IMR-90 (cell line): ENCODE data around the gene VIPR1. TPM values are rescaled to one million over a fixed set of nuclear protein-coding genes. Genes with fewer than 3 reads are reported as not detected.

ENCODE experiments used
- ATAC-seq: fragments of 200-7000 bp; cut with Tn5 transposase; 2 replicates; pipeline ENCODE4 v1.9.1; 2020; ENCODE audit warnings: low read depth, mild to moderate bottlenecking, moderate library complexity
- BruUV-seq: library from RNA; stranded (reverse); fragments of 400-500 nt; replicated peaks from 2 replicates; lab custom pipeline; 2021; lab: Mats Ljungman, UMichigan
- CTCF ChIA-PET: fragments of 300-600 bp; formaldehyde crosslinking; extraction: SDS; loops from one replicate; lab custom pipeline; 2021; ENCODE audit warnings: antibody characterized with exemption; lab: Yijun Ruan, JAX
- POLR2A ChIA-PET: fragments of 300-600 bp; sonication (Branson Sonifier 250); formaldehyde crosslinking; loops from one replicate; lab custom pipeline; 2022; ENCODE audit warnings: antibody characterized with exemption; ENCODE audit not compliant: unreplicated experiment; lab: Charles Lee
- DNase-seq: peaks from one replicate; pipeline ENCODE4 v3.0.0; 2013
- H2AFZ ChIP-seq: replicated peaks from 2 replicates; pipeline ENCODE3; 2013; ENCODE audit warnings: low read length, mild to moderate bottlenecking; ENCODE audit not compliant: poor library complexity
- H2AK5ac ChIP-seq: 2 replicates; pipeline ENCODE4 v1.6.1; 2013; ENCODE audit warnings: low read depth, low read length, inconsistent platforms
- H2AK9ac ChIP-seq: replicated peaks from 2 replicates; pipeline ENCODE3; 2013; ENCODE audit warnings: mild to moderate bottlenecking, low read depth, low read length, moderate library complexity; ENCODE audit not compliant: poor library complexity
- H2BK120ac ChIP-seq: 2 replicates; pipeline ENCODE4 v1.6.1; 2013; ENCODE audit warnings: low read depth, low read length, inconsistent platforms
- H2BK15ac ChIP-seq: 3 replicates; pipeline ENCODE4 v1.6.1; 2013; ENCODE audit warnings: low read depth, low read length, inconsistent platforms
- H2BK20ac ChIP-seq: 2 replicates; pipeline ENCODE4 v1.6.1; 2013; ENCODE audit warnings: low read depth, mild to moderate bottlenecking, inconsistent platforms, low read length, moderate library complexity
- H2BK5ac ChIP-seq: 2 replicates; pipeline ENCODE4 v1.6.1; 2013; ENCODE audit warnings: mild to moderate bottlenecking, low read depth, low read length, inconsistent platforms; ENCODE audit not compliant: poor library complexity, severe bottlenecking
- H3K14ac ChIP-seq: replicated peaks from 2 replicates; pipeline ENCODE4 v1.6.1; 2013; ENCODE audit warnings: low read depth, low read length, inconsistent platforms
- H3K18ac ChIP-seq: 2 replicates; pipeline ENCODE4 v1.6.1; 2013; ENCODE audit warnings: low read depth, low read length, control low read depth
- H3K23ac ChIP-seq: 2 replicates; pipeline ENCODE4 v1.6.1; 2013; ENCODE audit warnings: low read depth, low read length, inconsistent platforms
- H3K27ac ChIP-seq: 2 replicates; pipeline ENCODE4 v1.5.1; 2013; ENCODE audit warnings: mild to moderate bottlenecking, control low read depth, low read length; ENCODE audit not compliant: insufficient read depth
- H3K27me3 ChIP-seq: 2 replicates; pipeline ENCODE4 v1.6.1; 2013; ENCODE audit warnings: low read length; ENCODE audit not compliant: control insufficient read depth, insufficient read depth
- H3K36me3 ChIP-seq: 2 replicates; pipeline ENCODE4 v1.6.1; 2013; ENCODE audit warnings: low read length, mixed read lengths; ENCODE audit not compliant: control insufficient read depth, insufficient read depth
- H3K4ac ChIP-seq: 2 replicates; pipeline ENCODE4 v1.6.1; 2013; ENCODE audit warnings: low read depth, low read length, inconsistent platforms
- H3K4me1 ChIP-seq: 2 replicates; pipeline ENCODE4 v1.6.1; 2013; ENCODE audit warnings: low read length, mixed read lengths; ENCODE audit not compliant: control insufficient read depth, insufficient read depth
- H3K4me2 ChIP-seq: 2 replicates; pipeline ENCODE4 v1.6.1; 2013; ENCODE audit warnings: low read depth, mild to moderate bottlenecking, control low read depth, low read length, moderate library complexity
- H3K4me3 ChIP-seq: 2 replicates; pipeline ENCODE4 v1.5.1; 2013; ENCODE audit warnings: low read depth, mild to moderate bottlenecking, control low read depth, low read length, moderate library complexity; ENCODE audit not compliant: insufficient read depth
- H3K56ac ChIP-seq: 2 replicates; pipeline ENCODE4 v1.6.1; 2013; ENCODE audit warnings: low read length, inconsistent platforms; ENCODE audit not compliant: insufficient read depth; ENCODE audit errors: extremely low read depth
- H3K79me1 ChIP-seq, 2 experiments: 2 replicates each; pipeline ENCODE4 v1.6.1; 2013; ENCODE audit warnings: low read length in 2 of 2, inconsistent platforms in 1 of 2, low read depth in 1 of 2
- H3K9ac ChIP-seq: 2 replicates; pipeline ENCODE4 v1.6.1; 2013; ENCODE audit warnings: low read depth, low read length, control low read depth
- H3K9me1 ChIP-seq: 2 replicates; pipeline ENCODE4 v1.6.1; 2013; ENCODE audit warnings: low read length, inconsistent platforms; ENCODE audit not compliant: insufficient read depth
- H3K9me3 ChIP-seq: 2 replicates; pipeline ENCODE4 v1.6.1; 2013; ENCODE audit warnings: low read length; ENCODE audit not compliant: control insufficient read depth, insufficient read depth
- H4K20me1 ChIP-seq: 2 replicates; pipeline ENCODE4 v1.6.1; 2013; ENCODE audit warnings: low read length, inconsistent platforms; ENCODE audit not compliant: insufficient read depth
- H4K5ac ChIP-seq: 2 replicates; pipeline ENCODE4 v1.6.1; 2013; ENCODE audit warnings: mild to moderate bottlenecking, low read depth, low read length, control low read depth
- H4K8ac ChIP-seq, 2 experiments: 2 replicates each; pipeline ENCODE4 v1.6.1; 2013; ENCODE audit warnings: low read depth in 2 of 2, low read length in 2 of 2, control low read depth in 1 of 2, inconsistent platforms in 1 of 2
- H4K91ac ChIP-seq: 2 replicates; pipeline ENCODE4 v1.6.1; 2013; ENCODE audit warnings: low read depth, low read length, inconsistent platforms; ENCODE audit not compliant: insufficient read depth
- BHLHE40 ChIP-seq: fragments of 150-350 bp; IDR thresholded peaks from 2 replicates; pipeline ENCODE4 v1.6.1; 2016; ENCODE audit warnings: mild to moderate bottlenecking, low read depth, low read length
- FOS ChIP-seq: fragments of 150-350 bp; IDR thresholded peaks from 2 replicates; pipeline ENCODE4 v1.6.1; 2016; ENCODE audit warnings: low read depth, low read length
- MAFK ChIP-seq: IDR thresholded peaks from 2 replicates; pipeline ENCODE4 v1.6.1; 2012; ENCODE audit warnings: low read depth, low read length, improper control_type of control experiment
- MXI1 ChIP-seq: IDR thresholded peaks from 2 replicates; pipeline ENCODE4 v1.6.1; 2012; ENCODE audit warnings: low read depth, mild to moderate bottlenecking, low read length, moderate library complexity, borderline replicate concordance
- NFE2L2 ChIP-seq: fragments of 150-350 bp; IDR thresholded peaks from 2 replicates; pipeline ENCODE4 v1.6.1; 2016; ENCODE audit warnings: low read depth, mild to moderate bottlenecking, low read length
- POLR2A ChIP-seq: IDR thresholded peaks from 2 replicates; pipeline ENCODE4 v1.6.1; 2012; ENCODE audit warnings: mild to moderate bottlenecking, low read depth, low read length
- RAD21 ChIP-seq: IDR thresholded peaks from 2 replicates; pipeline ENCODE4 v1.6.1; 2012; ENCODE audit warnings: low read length, improper control_type of control experiment
- RCOR1 ChIP-seq: IDR thresholded peaks from 2 replicates; pipeline ENCODE4 v1.6.1; 2012; ENCODE audit warnings: mild to moderate bottlenecking, low read length, improper control_type of control experiment; ENCODE audit not compliant: insufficient replicate concordance
- SMC3 ChIP-seq: fragments of 150-350 bp; IDR thresholded peaks from 2 replicates; pipeline ENCODE4 v1.6.1; 2016; ENCODE audit warnings: low read depth, mild to moderate bottlenecking, antibody characterized with exemption, low read length, moderate library complexity
- WGBS, 2 experiments: methylation state at CpG; one replicate each; pipeline versions ENCODE4 v1.1.5 to v1.1.7; 2013; ENCODE audit warnings: missing lambda C conversion rate in 2 of 2; ENCODE audit not compliant: insufficient read length in 1 of 2; ENCODE audit errors: extremely low coverage in 2 of 2; 5-methylcytosine and 5-hydroxymethylcytosine counted together
- dilution Hi-C: fragments of 300-500 bp; cut with HindIII; formaldehyde crosslinking; loops from one replicate; pipeline ENCODE4 v1.14.3; 2018; ENCODE audit warnings: low sequenced_read_pairs; ENCODE audit not compliant: unreplicated experiment
- in situ Hi-C: fragments of 300-500 bp; cut with MboI; formaldehyde crosslinking; loops from 3 replicates; pipeline ENCODE4 v1.14.3; 2019; ENCODE audit warnings: low sequenced_read_pairs, inconsistent platforms, mixed read lengths
- intact Hi-C: fragments of 100-400 bp; cut with micrococcal nuclease; formaldehyde crosslinking; loops from 2 replicates; pipeline ENCODE4 v1.10.0; 2022
- polyA plus RNA-seq, 3 experiments: library from polyadenylated mRNA; depleted of rRNA; stranded (reverse); fragments of >200 nt; gene quantifications; 2 replicates each; pipeline ENCODE4 v1.2.3, GENCODE V29; 2012; ENCODE audit warnings: low replicate concordance in 1 of 3
- total RNA-seq: library from RNA; depleted of rRNA; stranded (reverse); fragments of >200 nt; gene quantifications from 2 replicates; pipeline ENCODE4 v1.2.3, GENCODE V29; 2012
- TF ChIP-seq, protein P1 (sequence below): fragments of 150-350 bp; IDR thresholded peaks from 2 replicates; pipeline ENCODE4 v1.6.1; 2017; ENCODE audit warnings: mild to moderate bottlenecking, antibody characterized with exemption, low read length, low read depth

VIPR1 gene
- total and polyA plus RNA-seq, 2 of the 4 experiments (the other 2 are of a cell fraction), result not detected

DNA sequence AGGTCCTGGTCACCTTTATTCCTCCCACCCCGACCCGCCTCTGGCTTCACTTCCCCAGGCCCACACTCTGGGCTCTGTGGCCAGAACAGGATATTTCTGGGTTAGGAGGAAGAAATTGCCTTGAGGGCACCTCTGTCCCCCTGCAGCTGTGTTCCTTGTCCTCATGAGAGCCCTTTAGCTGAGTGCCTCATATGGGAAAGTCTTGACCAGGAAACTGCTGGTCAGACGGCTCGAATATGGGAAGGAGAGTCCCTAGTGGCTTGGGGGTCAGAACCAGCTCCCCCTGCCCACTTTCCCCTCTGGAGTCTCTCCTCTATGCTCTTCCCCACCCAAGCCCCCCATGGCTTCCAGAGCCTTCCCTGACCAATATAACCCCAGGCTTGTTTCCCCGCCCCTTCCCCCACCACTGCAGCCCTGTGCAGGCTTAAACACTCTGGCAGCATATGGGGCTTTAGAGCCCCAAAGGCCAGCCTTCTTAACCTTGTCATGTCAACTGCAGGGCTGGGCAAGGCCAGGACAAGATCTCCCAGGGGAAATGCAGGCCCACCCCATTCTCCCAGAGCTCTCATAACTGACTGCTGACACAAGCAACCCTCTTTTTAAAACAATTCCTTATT is 42.9 kb downstream of the VIPR1 start:
- in situ Hi-C loops, result loop anchor here (10.0 kb wide), 1 partner anchor 311 kb away; no protein-coding TSS in a partner anchor
- BruUV-seq, result no TSS peak
- intact Hi-C loops, result loop anchor here (5.0 to 10.0 kb wide), 2 partner anchors 298 to 339 kb away; no protein-coding TSS in a partner anchor
- Histone ChIP-seq H2BK20ac (no peak overlapping the region), H3K23ac (no peak overlapping the region), H3K9me3 (no peaks in the 10 kb centered on the region), H4K8ac (no peak overlapping the region), H3K4me2 (no peak overlapping the region), H3K56ac (no peak overlapping the region), H2AK9ac (no peak overlapping the region), H3K79me1 (no peaks in the 10 kb centered on the region), H3K4me1 (no peaks in the 10 kb centered on the region; the same call in 1 of the 2 replicates), H3K4me3 (no peak overlapping the region), H2AFZ (no peak overlapping the region), H2AK5ac (no peak overlapping the region), H3K27me3 (no peaks in the 10 kb centered on the region; the same call in 1 of the 2 replicates), H4K20me1 (no peaks in the 10 kb centered on the region), H3K14ac (no peak overlapping the region), H3K27ac (no peak overlapping the region), H4K91ac (no peak overlapping the region), H3K36me3 (peaks cover 1% of the 10 kb centered on the region), H3K18ac (no peak overlapping the region), H4K5ac (no peak overlapping the region), H3K9me1 (no peaks in the 10 kb centered on the region), H2BK15ac (no peak overlapping the region), H2BK5ac (no peak overlapping the region), H2BK120ac (no peak overlapping the region), H3K4ac (no peak overlapping the region), H3K9ac (no peak overlapping the region)
- dilution Hi-C loops, result no loop called here
- ATAC-seq, result no peak; the same call in 1 of the 2 replicates
- 75% methylated on average over 1 of the region's 5 CpGs; no CpG with 5 or more reads in 1 of the 2 experiments for WGBS, 2 experiments
- CTCF ChIA-PET, result interaction anchor here (0.7 kb wide), 1 partner anchor 36 kb away, joined by 3 read pairs; no protein-coding TSS in a partner anchor
- no peak for TF ChIP-seq MAFK
- TF ChIP-seq BHLHE40, result no peak
- TF ChIP-seq FOS, result no peak
- no peak for TF ChIP-seq NFE2L2
- TF ChIP-seq, protein P1, sequence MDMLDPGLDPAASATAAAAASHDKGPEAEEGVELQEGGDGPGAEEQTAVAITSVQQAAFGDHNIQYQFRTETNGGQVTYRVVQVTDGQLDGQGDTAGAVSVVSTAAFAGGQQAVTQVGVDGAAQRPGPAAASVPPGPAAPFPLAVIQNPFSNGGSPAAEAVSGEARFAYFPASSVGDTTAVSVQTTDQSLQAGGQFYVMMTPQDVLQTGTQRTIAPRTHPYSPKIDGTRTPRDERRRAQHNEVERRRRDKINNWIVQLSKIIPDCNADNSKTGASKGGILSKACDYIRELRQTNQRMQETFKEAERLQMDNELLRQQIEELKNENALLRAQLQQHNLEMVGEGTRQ, result no peak
- TF ChIP-seq MXI1, result no peak
- TF ChIP-seq RCOR1, result no peak
- no peak for TF ChIP-seq POLR2A
- TF ChIP-seq RAD21, result no peak
- TF ChIP-seq SMC3, result no peak
- DNase-seq, result no peak
- POLR2A ChIA-PET, result no interaction called here
